Left colon (tissue), 2 donors: ENCODE results near the gene ZSCAN30. TPM values are rescaled to one million over a fixed set of nuclear protein-coding genes. Genes with fewer than 3 reads are reported as not detected.

Experiments
- total RNA-seq, 2 donors: library from RNA; stranded (reverse); fragmentation: NEBNext Ultra II Directional; extraction: Animal tissue kit (Norgen Biotek cat#: 25700); gene quantifications; one replicate each; pipeline ENCODE4 v1.2.1, GENCODE V29; 2021
- donor health status: DM: no; HTN: no; CAD: no.
- donor health status: DM: yes; HTN: yes; CAD: no.

ZSCAN30 gene
- total RNA-seq, 2 donors from 2014 or later, result 12.9 to 13.0 TPM

Other genes with a start within 250 kb of the ZSCAN30 start
- gene MAPRE2, start 248.8 kb downstream of the ZSCAN30 start, total RNA-seq, result 10 to 100 TPM; 30.8 to 31.6 TPM
- gene ZNF397, start 49.2 kb downstream of the ZSCAN30 start, total RNA-seq, result 10 to 100 TPM; 18.0 to 20.1 TPM
- gene ZNF24, start 54.2 kb upstream of the ZSCAN30 start, total RNA-seq, result 10 to 100 TPM; 39.3 to 43.6 TPM
- gene ZNF396, start 87.1 kb upstream of the ZSCAN30 start, total RNA-seq, result 1 to 10 TPM; 3.7 to 4.4 TPM
- 10 to 100 TPM; 35.2 to 37.5 TPM for gene INO80C, start 207.7 kb upstream of the ZSCAN30 start, total RNA-seq